Endothelial cell of umbilical vein (primary cell): ENCODE measurements around the gene RNF213.

Source experiments
- EZH2 ChIP-seq: IDR thresholded peaks from 2 replicates; pipeline ENCODE4 v1.6.1; 2012; ENCODE audit warnings: borderline replicate concordance, low read depth, mild to moderate bottlenecking, moderate library complexity, low read length, inconsistent platforms; ENCODE audit not compliant: severe bottlenecking
- MYC ChIP-seq: IDR thresholded peaks from one replicate; pipeline ENCODE4 v1.6.1; 2011; ENCODE audit warnings: mild to moderate bottlenecking, low read depth, low read length
- POLR2A ChIP-seq: IDR thresholded peaks from 2 replicates; pipeline ENCODE4 v1.6.1; 2012; ENCODE audit warnings: low read depth, mild to moderate bottlenecking, control low read depth, low read length
- POLR2AphosphoS5 ChIP-seq: IDR thresholded peaks from 2 replicates; pipeline ENCODE4 v1.6.1; 2012; ENCODE audit warnings: low read depth, mild to moderate bottlenecking, control low read depth, low read length, moderate library complexity; ENCODE audit not compliant: insufficient read depth
- TF ChIP-seq, protein P1 (sequence below), 2 donors: IDR thresholded peaks; 1 replicate in 1 of 2; 2 replicates in 1 of 2; pipeline ENCODE4 v1.5.1; 2011; ENCODE audit warnings: low read length in 2 of 2, mild to moderate bottlenecking in 2 of 2, moderate library complexity in 2 of 2, control low read depth in 1 of 2, inconsistent platforms in 1 of 2, low read depth in 1 of 2; ENCODE audit not compliant: insufficient read depth in 1 of 2; ENCODE audit errors: extremely low read depth in 1 of 2
- TF ChIP-seq, protein P2 (sequence below): IDR thresholded peaks from 2 replicates; pipeline ENCODE4 v1.6.1; 2011; ENCODE audit not compliant: insufficient read depth, insufficient read length

DNA sequence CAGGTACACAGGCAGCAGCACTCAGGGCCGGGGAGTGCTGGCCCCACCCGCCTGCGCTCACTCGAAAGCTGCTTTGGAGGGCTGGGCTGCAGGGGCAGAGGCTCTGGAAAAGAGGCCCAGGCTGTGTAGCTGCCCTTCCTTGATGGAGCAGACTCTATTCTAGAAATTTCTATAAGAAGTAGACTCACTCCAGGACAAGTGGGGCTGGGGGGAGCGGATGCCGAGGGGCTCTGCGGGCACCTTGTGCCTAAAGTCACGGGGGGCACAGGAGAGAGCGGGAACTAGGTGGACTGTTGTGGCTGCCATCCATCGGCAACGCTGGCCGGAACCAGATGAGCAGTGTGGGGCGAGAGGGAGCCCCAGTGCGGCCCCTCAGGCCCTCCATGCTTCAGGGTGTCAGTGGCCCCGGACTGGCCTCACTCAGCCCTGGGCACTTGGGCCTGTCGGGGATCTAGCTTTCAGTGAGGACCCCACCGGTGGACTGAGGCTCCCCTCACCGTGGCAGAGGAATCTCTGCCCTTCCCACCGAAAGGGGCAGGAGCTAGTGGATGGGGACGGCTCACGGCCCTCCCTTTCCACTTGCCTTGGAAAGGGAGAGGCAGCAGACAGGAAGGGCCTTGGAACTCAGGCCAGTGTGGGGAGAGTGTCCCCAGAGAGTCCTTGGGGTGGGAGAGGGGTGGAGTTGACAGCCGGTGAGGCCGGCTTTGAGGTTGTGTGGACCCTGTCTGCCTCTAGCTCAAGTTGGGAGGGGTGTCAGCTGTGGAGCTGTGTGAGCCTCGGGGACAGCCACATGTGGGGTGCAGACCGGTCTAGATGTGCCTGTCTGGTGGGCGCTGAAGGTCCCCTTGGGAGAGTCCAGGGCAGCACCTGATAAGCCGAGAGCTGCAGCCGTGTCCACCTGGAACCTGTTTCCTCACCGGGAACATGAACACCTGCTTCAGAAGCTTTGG lies 170.9 kb downstream of the RNF213 start:
- TF ChIP-seq, protein P1, sequence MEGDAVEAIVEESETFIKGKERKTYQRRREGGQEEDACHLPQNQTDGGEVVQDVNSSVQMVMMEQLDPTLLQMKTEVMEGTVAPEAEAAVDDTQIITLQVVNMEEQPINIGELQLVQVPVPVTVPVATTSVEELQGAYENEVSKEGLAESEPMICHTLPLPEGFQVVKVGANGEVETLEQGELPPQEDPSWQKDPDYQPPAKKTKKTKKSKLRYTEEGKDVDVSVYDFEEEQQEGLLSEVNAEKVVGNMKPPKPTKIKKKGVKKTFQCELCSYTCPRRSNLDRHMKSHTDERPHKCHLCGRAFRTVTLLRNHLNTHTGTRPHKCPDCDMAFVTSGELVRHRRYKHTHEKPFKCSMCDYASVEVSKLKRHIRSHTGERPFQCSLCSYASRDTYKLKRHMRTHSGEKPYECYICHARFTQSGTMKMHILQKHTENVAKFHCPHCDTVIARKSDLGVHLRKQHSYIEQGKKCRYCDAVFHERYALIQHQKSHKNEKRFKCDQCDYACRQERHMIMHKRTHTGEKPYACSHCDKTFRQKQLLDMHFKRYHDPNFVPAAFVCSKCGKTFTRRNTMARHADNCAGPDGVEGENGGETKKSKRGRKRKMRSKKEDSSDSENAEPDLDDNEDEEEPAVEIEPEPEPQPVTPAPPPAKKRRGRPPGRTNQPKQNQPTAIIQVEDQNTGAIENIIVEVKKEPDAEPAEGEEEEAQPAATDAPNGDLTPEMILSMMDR (IDR thresholded peaks at IDR 0.05; ENCODE audit: extremely low read depth in 1 of 2, insufficient read depth in 1 of 2, low read depth in 1 of 2, low read length in 2 of 2), result no peak
- TF ChIP-seq POLR2A (no peak), MYC (no peak), POLR2AphosphoS5 (no peak), EZH2 (no peak)
- TF ChIP-seq, protein P2, sequence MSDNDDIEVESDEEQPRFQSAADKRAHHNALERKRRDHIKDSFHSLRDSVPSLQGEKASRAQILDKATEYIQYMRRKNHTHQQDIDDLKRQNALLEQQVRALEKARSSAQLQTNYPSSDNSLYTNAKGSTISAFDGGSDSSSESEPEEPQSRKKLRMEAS, result no peak
